ENCODE data around the gene NRIP1.

- TF ChIP-seq, protein P1, sequence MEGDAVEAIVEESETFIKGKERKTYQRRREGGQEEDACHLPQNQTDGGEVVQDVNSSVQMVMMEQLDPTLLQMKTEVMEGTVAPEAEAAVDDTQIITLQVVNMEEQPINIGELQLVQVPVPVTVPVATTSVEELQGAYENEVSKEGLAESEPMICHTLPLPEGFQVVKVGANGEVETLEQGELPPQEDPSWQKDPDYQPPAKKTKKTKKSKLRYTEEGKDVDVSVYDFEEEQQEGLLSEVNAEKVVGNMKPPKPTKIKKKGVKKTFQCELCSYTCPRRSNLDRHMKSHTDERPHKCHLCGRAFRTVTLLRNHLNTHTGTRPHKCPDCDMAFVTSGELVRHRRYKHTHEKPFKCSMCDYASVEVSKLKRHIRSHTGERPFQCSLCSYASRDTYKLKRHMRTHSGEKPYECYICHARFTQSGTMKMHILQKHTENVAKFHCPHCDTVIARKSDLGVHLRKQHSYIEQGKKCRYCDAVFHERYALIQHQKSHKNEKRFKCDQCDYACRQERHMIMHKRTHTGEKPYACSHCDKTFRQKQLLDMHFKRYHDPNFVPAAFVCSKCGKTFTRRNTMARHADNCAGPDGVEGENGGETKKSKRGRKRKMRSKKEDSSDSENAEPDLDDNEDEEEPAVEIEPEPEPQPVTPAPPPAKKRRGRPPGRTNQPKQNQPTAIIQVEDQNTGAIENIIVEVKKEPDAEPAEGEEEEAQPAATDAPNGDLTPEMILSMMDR (IDR thresholded peaks at IDR 0.05; ENCODE audit: low read length) = no peak
- TF ChIP-seq EZH2 (optimal IDR thresholded peaks at IDR 0.05; ENCODE audit: low read depth, low read length) = no peak
- TF ChIP-seq EZH2phosphoT487 (IDR thresholded peaks at IDR 0.05; ENCODE audit: low read length) = no peak
Observed at GRCh38 chr21:14995226-14995625, 69.6 kb downstream of the NRIP1 start.
